Measurements from ENCODE around the gene THUMPD2.
"Not testable (repeated sequence)": the region's sequence is repeated elsewhere in the genome, so short reads cannot be mapped to it uniquely, and the experiment has no call there.

THUMPD2 gene

GRCh38 chr2:39755466-39755865, 23.6 kb downstream of the THUMPD2 start:
- DNase-seq (ENCODE audit: low read depth): no peak

DNA sequence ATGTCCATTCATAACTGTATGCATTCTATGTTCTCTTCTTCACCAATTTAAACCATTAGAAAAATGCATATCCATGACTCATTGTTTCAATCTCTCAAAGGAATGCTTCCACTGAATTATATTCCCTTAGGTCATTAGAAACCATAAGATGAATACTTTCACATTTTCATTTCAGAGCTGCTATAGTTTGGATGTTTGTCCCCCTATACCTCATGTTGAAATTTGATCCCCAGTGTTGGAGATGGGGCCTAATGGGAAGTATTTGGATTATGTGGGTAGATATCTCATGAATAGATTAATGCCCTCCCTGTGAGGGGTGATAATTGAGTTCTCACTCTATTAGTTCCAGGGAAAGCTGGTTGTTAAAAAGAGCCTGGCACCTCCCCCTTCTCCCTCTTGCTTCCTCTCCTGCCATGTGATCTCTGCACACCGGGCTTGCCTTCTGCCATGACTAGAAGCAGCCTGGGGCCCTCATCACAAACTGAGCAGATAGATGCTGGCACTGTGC, 35.7 kb downstream of the THUMPD2 start:
- DNase-seq (ENCODE audit: low read depth): no peak

GRCh38 chr2:39741871-39742270, 37.2 kb downstream of the THUMPD2 start:
- no peak for DNase-seq (ENCODE audit: low read depth)

DNA sequence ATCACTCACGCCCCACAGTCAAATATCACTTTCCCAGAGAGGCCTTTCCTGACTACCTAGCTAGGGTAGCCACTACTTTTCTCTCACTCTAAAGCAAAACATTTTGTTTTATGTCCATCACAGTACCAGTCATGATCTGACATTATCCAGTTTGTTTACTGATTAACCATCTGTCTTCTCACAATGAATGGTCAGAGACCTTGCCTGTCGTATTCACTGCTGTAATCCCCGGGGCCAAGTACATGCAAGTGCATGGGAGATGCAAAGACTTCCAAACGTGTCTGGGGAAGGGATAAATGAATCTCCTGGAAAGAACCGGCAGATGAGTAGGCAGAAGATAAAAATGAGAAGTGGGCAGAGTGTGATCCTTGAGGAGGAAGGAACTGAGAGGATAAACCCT, 39.7 kb downstream of the THUMPD2 start:
- no peak for DNase-seq (ENCODE audit: low read depth)

- no peak for DNase-seq (ENCODE audit: low read depth)
Measured at GRCh38 chr2:39738936-39739335, 40.1 kb downstream of the THUMPD2 start.

- DNase-seq (ENCODE audit: low read depth): no peak
Measured at GRCh38 chr2:39737661-39738060, 41.4 kb downstream of the THUMPD2 start.

- no peak for DNase-seq (ENCODE audit: low read depth)
Measured at GRCh38 chr2:39736640-39737039, 42.4 kb downstream of the THUMPD2 start.

- DNase-seq (ENCODE audit: low read depth): no peak
Measured at GRCh38 chr2:39735648-39736047, 43.4 kb downstream of the THUMPD2 start.

- DNase-seq (ENCODE audit: low read depth): no peak
Measured at GRCh38 chr2:39734445-39734844, 44.6 kb downstream of the THUMPD2 start.

DNA sequence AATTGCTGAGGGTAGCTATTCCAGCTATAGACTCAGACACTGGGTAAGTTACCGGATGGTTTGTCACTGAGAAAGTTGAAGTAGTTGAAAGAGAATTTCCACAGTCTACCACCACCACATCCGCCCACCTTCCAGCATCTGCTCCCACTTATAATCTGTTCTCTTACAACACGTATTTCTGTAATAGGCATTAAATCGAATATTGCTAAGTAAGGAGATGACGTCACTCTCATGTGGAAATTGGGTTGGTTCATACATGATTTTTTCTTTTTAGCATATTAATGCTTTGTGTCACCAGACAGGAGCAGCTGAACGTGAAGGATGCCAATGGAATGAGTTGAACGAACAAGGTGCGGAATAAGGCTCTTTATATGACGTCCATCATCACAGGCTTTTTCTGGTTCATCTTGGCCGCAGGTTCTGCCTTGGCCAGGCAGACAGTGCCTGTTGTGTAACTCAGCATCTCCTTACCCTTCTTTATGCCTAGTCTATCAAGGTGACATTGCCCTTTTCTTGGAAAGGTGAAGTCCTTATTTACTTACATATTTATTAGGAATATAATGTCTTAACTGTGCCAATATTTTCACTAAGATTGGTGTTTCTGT, 45.9 kb downstream of the THUMPD2 start:
- no peak for DNase-seq (ENCODE audit: low read depth)

DNA sequence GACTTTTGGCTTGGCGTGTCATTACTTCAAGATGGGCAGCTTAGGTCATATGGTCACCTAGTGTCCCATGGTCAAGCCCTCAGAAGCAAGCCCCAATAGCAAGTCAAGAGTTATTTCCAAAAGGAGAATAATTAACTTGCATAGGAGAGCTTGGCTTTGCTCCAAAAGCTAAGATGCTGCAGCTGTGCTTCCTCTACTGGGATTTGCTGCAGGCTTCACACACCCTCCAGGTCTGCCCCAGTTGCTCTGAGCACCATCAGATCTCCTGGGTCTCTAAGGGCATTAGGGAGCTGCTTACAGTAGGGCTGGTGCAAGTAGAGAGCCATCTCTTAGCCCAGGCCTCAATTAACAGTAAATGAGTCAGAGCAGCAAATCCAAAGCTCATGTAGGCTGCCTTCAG, 46.6 kb downstream of the THUMPD2 start:
- DNase-seq (ENCODE audit: low read depth): no peak

DNA sequence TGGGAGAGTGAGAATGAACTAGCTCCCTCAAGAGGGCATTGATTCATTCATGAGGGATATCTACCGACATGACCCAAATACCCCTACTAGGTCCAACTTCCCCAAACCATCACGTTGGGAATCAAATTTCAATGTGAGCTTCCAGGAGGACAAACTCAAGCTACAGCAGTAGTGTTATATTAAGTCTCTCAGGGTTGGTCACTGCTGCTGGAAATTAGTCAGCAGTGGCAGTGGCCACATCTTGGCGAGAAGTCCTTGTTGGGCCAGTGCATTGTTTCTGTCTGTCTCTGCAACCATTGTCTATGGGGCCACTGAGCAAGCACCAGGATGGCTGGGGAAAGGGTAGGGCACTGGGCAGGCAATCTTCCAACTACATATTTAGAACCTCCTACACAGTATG, 47.5 kb downstream of the THUMPD2 start:
- DNase-seq (ENCODE audit: low read depth): no peak

DNA sequence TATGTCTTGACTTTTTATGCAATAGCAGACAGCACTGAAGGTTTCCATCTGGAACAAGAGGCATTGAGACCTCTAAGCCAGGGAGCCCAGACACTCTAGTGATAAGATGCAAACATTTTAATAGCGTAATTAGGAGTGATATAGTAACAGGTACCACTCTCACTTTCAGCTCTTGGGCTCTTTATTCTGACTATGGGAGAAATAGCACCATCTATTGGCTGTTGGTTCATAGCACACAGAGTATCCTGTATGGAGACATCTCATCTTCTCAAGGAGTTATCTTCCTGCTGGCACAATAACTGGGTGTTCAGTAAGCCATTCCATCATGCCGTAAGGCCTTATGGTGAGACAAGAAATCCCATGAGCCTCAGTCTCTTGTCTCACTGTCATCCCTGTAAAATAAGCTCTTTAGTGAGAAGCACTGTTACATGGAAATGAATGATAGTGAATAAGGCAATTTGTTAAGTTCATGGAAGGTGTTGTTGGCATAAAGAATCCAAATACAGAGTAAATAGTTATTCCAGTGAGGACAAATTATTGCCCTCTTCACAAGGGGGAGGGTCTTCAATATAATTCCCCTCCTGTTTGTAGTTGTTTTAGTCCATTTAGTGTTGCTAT, 48.3 kb downstream of the THUMPD2 start:
- DNase-seq (ENCODE audit: low read depth): no peak

DNA sequence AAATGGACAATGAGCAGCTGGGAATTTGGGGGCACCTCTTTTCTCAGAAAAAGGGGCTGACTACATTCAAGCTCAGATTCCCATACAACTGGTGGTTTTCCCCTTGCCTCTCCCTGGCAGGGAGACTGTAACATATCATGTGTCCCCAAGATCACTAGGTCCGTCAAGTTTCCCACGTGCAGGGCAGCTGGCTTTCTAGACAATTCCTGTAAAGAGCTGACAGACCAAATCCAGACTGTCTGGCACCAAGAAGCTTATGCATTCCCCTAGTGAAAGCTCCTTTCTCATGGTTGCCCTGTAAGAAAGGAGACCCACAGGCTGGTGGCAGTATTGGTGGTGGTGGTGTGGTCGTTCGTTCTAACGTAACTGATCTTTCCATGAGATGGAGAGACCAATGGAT, 48.8 kb downstream of the THUMPD2 start:
- DNase-seq (ENCODE audit: low read depth): no peak

DNA sequence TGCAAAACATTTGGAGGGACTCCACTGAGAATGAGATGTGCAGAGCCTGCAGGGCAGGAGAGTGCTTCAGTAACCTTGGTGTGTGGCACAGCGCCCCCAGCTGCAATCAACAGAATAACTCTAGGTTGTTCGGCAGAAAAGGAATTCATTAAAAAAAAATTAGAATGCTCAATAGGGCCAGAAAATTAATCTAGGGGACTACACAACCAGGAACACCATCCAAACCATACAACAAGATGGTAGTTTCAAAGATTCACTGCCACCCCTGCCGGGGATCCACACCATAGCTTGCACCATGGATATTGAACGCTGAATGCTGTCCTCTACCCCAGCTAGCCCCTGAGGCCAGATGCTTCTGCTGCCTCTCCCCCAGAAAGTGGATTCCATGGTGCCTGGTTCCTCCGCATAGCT, 50.1 kb downstream of the THUMPD2 start:
- no peak for DNase-seq (ENCODE audit: low read depth)

DNA sequence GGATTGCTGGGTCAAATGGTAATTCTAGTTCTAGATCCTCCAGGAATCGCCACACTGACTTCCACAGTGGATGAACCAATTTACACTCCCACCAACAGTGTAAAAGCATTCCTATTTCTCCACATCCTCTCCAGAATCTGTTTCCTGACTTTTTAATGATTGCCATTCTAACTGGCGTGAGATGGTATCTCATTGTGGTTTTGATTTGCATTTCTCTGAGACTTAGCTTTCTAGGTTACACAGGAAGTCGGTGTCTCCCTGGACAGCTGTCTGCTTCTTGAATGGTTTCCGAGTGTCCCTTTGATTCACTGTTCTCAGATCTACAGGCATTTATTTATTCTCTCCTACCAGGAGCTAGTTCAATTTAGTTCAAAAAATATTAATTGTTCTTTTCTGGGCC, 51.0 kb downstream of the THUMPD2 start:
- DNase-seq (ENCODE audit: low read depth): not testable (repeated sequence)

GRCh38 chr2:39725401-39725800, 53.7 kb downstream of the THUMPD2 start:
- no peak for DNase-seq (ENCODE audit: low read depth)

- no peak for DNase-seq (ENCODE audit: low read depth)
Measured at GRCh38 chr2:39724828-39725144, 54.3 kb downstream of the THUMPD2 start.

DNA sequence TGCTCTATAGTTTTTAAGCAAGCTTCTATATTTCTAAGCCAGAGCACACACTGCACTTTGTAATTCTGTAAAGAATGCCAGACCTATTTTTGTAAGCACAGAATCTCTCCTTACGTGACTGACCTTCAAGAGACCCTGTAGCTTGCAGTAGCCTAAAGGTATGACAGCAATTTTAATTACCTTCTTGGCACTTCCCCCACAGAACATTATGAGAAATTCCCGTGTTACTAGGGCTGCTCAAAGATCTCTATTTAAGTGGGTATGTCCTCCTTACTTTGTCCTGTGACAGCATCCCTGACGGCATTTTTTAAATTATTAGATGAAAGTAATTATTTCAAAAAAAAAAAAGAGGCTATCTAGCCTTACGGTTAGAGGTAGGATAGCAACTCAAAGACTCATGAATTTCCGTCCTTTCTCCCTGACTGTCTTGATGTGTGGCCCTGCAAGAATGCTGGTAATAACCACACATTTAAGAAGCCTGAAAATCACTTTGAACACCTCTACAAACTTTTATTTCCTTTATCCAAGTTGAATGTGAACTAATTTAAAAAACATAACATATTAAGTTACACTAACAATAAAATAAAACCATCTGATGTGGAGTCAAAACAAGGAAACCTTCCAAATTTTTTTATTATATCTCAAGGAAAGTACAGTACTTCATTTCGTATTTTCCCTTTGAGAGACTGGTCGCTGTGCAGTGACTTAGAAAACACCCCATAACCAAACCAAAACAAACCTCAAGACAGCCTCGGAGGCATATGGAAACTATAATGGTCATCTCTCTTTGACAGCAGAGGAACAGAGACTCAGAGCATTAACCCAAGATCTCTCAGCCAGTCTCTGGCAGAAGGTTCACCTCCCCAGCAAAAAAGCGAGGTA, 54.9 kb downstream of the THUMPD2 start:
- no peak for DNase-seq (ENCODE audit: low read depth)

- no peak for DNase-seq (ENCODE audit: low read depth)
Measured at GRCh38 chr2:39723497-39723896, 55.6 kb downstream of the THUMPD2 start.

DNA sequence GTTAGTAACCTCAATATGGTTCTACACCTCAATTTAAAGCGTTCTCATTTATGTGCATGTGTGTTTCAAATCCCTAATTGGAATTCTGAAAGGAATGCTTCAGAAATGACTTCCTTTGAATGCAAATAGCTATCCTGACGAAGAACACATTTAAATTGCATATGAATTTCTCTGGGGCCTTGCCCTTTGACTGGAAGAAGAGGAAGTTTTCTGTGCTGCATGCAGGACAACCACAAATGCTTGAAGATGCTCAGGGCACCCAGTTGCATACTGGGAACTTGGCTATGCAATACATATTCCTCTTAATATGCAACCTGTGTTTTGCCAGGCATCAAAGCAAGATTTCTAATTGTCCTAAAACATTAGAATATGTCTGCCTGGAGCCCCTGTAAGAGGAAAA, 58.1 kb downstream of the THUMPD2 start:
- DNase-seq (ENCODE audit: low read depth): no peak

GRCh38 chr2:39719317-39719716, 59.7 kb downstream of the THUMPD2 start:
- no peak for DNase-seq (ENCODE audit: low read depth)

DNA sequence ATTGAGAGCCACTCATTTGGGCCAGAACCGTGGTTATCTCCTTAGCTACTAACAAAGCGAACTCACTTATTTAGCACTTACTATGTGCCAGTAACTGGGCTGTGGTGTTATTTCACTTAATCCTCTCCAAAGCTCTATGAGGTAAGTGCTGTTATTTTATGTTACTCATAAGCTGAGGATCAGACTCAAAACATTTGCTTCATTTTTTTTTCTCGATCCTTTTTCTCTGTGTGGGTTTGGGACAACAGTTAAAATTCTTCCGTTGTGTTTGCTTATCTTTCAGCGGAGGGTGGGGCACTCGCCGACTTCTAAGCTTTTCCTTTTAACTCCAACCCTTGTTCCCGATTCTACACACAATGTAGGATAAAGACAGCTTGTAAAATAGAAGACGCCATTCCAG, 60.6 kb downstream of the THUMPD2 start:
- no peak for DNase-seq (ENCODE audit: low read depth)
